GM18870 (cell line): ENCODE measurements around the gene KANTR.
"Not testable (repeated sequence)": the region's sequence is repeated elsewhere in the genome, so short reads cannot be mapped to it uniquely, and the experiment has no call there.

Experiments
- ATAC-seq: cut with Tn5 transposase; IDR thresholded peaks from one replicate; pipeline ENCODE4 v1.9.1; 2021; ENCODE audit warnings: moderate library complexity; ENCODE audit not compliant: unreplicated experiment

Gene KANTR

GRCh38 chrX:53122013-53122412, 28.1 kb downstream of the KANTR start:
- no peak for ATAC-seq

- ATAC-seq = no peak
Measured at GRCh38 chrX:53125506-53125905, 31.6 kb downstream of the KANTR start.

DNA sequence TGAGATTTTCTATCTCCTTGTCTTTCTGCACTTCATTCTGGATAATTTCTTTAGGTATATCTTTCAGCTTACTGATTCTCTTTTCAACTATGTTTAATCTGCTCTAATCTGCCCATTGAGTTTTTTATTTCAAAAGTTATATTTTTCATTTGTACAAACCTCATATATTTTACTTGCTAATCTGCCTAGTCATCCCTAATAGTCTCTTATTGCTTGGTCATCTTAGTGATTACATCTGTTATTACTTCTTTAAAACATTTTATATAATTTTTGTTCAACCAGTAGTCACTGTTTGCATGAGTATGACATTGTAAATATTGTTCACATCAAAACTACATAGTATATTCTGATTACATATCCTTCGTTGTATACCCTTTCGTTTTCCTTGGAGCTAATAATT, 32.4 kb downstream of the KANTR start:
- no peak for ATAC-seq

- ATAC-seq = no peak
Measured at GRCh38 chrX:53128097-53128749, 34.3 kb downstream of the KANTR start.

DNA sequence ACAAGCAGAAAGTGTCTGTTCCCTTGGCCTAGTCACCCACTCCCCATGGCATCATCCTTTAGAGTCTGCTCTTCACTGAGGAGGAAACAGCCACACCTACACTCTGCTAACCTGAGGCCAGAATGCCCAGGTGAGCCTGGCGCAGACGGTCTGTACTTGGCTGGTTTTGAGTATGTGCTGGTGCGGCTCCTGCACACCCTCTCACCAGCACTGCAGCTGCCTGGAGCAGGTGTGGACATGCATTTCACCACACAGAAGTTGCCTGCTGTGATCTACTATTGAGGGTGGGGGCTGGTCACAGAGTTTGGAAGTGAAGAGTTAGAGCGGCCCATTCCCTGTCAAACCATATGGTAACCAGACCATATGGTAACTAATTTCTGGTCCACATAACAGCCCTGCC, 39.5 kb downstream of the KANTR start:
- no peak for ATAC-seq

- no peak for ATAC-seq
Measured at GRCh38 chrX:53135581-53135980, 41.6 kb downstream of the KANTR start.

GRCh38 chrX:53153581-53153980, 59.6 kb downstream of the KANTR start:
- no peak for ATAC-seq

DNA sequence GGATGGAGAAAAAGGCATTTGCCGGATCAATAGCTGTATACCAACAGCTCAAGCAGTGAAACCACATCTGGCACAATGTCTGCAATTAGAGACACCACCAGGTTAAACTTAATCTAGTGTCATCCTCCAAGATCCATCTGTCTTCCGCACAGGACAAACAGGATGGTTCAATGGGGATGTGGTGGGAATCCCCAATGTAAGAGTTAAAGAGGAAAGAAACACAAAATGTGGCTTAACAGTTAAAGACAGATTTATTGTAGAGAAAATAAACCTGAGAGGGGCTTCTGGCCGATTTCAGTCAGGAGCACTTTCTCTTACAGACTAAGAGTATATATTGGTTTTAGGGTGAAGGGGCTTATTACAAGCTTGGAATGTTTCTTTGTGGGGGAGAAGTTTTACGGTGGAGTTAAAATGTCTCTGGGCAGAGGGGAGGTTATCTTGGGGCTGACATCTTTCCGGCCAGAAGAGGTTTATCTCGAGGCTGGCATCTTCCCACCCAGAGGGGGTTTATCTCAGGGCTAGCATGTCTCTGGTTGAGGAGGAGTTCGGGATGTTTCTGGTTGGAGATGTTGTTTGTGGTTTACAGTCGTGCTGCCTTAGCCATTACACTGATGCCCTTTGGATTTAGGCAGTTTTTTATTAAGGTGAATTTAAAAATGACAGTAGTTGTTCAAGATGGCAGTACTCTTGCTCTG, 61.7 kb downstream of the KANTR start:
- no peak for ATAC-seq

DNA sequence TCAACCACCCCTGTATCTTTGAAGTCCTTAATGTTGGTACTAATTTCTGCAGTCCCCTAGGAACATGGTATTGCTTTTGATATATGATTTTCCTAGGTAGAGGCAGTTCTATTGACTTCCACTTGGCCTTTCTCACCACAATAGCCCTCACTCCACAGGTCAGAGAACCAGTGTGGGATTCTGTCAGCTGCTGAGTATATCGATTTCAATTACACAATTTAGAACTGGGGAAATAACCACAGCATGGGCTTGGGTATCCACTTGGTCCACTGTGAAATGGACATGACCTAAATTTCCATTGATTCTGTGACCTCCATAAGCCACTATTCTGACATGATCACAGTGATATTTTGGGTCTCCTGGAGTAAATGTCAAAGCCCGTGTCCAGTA, 62.3 kb downstream of the KANTR start:
- no peak for ATAC-seq

DNA sequence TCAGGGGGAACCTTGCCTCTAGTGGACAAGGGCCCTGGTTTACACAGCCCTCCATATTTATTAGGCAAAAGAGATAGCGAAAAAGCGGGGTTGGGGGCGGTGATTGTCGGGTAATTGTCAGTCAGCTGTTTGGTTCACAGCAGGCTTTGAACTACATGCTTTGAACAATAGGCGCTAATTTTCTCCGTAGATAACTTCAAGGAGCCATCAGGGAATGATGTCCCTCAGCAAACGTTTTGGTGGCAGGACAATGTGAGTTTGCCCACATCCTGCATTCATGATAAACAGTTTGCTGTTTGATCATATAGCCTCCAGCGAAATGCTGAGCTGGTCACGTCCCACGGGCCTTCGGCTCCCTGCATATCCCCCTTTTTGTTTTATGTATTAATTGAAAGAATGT, 65.2 kb downstream of the KANTR start:
- no peak for ATAC-seq

GRCh38 chrX:53160297-53160983, 66.5 kb downstream of the KANTR start:
- ATAC-seq = no peak

DNA sequence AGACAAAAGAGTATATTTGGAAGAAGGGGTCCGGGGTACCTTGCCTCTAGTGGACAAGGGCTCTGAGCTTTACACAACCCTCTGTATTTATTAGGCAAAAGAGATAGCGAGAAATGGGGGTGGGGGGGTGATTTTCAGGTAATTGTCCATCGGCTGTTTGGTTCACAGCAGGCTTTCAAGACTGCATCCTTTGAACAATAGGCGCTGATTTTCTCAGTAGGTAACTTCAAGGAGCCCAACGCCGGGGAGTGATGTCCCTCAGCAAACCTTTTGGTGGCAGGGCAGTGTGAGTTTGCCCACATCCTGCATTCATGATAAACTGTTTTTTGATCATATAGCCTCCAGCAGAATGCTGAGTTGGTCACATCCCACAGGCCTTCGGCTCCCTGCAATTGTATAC, 69.5 kb downstream of the KANTR start:
- ATAC-seq = no peak

GRCh38 chrX:53164566-53164965, 70.6 kb downstream of the KANTR start:
- ATAC-seq = not testable (repeated sequence)

DNA sequence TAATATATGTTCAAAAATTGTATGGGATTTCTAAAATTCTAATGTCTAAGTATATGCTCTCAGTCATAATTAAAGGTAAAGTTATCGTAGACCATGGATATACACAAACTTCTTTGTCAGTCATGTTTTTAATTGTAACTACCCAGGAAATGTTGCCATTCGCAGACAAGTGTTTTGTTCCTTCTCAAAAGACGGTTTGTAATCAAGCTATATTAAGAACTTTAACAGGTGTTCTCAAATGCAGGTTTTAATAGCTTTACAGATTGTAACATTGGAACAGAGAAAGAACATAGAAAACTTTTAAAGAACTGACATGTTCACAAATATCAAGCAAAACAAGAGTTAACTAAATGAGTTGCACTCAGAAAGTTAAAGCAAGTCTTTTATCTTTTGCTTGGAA, 72.2 kb downstream of the KANTR start:
- ATAC-seq = no peak

GRCh38 chrX:53171356-53171755, 77.4 kb downstream of the KANTR start:
- no peak for ATAC-seq
